ENCODE data around the gene DNER.

DNA sequence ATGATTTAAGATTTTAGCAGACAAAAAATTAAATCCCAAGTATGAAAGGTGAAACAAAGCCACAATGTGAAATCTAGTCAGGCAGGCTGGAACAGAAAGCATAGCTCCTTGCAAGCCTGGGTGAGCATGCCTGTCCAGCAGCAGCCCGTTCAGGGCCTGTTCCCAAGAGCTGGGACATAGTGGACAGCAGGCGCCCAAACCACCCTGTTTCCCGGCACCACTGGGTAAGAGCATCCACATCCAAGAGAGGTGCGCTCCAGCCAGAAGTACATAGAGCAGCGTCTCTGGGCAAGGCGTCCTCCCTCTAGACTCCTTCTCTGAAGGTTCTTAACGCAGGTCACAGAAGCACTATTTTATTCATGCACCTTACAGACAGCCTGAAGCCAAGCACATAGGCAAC, 80.8 kb downstream of the DNER start:
- no peak for TF ChIP-seq POLR2A (IDR thresholded peaks at IDR 0.05)
- TF ChIP-seq, protein P1, sequence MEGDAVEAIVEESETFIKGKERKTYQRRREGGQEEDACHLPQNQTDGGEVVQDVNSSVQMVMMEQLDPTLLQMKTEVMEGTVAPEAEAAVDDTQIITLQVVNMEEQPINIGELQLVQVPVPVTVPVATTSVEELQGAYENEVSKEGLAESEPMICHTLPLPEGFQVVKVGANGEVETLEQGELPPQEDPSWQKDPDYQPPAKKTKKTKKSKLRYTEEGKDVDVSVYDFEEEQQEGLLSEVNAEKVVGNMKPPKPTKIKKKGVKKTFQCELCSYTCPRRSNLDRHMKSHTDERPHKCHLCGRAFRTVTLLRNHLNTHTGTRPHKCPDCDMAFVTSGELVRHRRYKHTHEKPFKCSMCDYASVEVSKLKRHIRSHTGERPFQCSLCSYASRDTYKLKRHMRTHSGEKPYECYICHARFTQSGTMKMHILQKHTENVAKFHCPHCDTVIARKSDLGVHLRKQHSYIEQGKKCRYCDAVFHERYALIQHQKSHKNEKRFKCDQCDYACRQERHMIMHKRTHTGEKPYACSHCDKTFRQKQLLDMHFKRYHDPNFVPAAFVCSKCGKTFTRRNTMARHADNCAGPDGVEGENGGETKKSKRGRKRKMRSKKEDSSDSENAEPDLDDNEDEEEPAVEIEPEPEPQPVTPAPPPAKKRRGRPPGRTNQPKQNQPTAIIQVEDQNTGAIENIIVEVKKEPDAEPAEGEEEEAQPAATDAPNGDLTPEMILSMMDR (IDR thresholded peaks at IDR 0.05): no peak
